Breast epithelium (tissue), 4 donors: ENCODE data around the gene AEBP2. TPM values are rescaled to one million over a fixed set of nuclear protein-coding genes. Genes with fewer than 3 reads are reported as not detected.

Source experiments
- DNase-seq, 2 donors: peaks; one replicate each; pipeline ENCODE4 v3.0.0-alpha.2; 2019; ENCODE audit warnings: low spot score in 2 of 2
- H3K27ac ChIP-seq, 2 donors: fragments of 200-600 bp; sonication (generic) in 1 of 2; one replicate each; pipeline ENCODE4 v1.5.1; 2016 to 2019; ENCODE audit warnings: mild to moderate bottlenecking in 1 of 2
- H3K27me3 ChIP-seq, 2 donors: fragments of 200-600 bp; sonication (generic) in 1 of 2; one replicate each; pipeline versions ENCODE4 v1.5.1 to v1.6.0; 2017 to 2019; ENCODE audit warnings: control low read depth in 1 of 2, mild to moderate bottlenecking in 1 of 2
- H3K36me3 ChIP-seq: fragments of 200-600 bp; one replicate; pipeline ENCODE4 v1.5.1; 2019
- H3K4me1 ChIP-seq, 2 donors: fragments of 200-600 bp; sonication (generic); one replicate each; pipeline ENCODE4 v1.5.1; 2016 to 2019; ENCODE audit warnings: control low read depth in 1 of 2
- H3K4me3 ChIP-seq, 3 donors: fragments of 200-600 bp; sonication (generic); 1 replicate in 2 of 3; 2 replicates in 1 of 3; pipeline ENCODE4 v1.5.1; 2016 to 2019; ENCODE audit warnings: mild to moderate bottlenecking in 3 of 3, moderate library complexity in 2 of 3
- H3K9me3 ChIP-seq, 2 donors: fragments of 200-600 bp; sonication (generic) in 1 of 2; one replicate each; pipeline ENCODE4 v1.5.1; 2016 to 2019; ENCODE audit warnings: control low read depth in 1 of 2
- POLR2A ChIP-seq: fragments of 450-650 bp; IDR thresholded peaks from one replicate; pipeline ENCODE4 v1.6.1; 2016; ENCODE audit warnings: antibody characterized with exemption, mild to moderate bottlenecking, moderate library complexity
- POLR2AphosphoS5 ChIP-seq, 3 donors: sonication (generic); formaldehyde crosslinking; IDR thresholded peaks; one replicate each; pipeline ENCODE4 v1.6.1; 2017; ENCODE audit warnings: antibody characterized with exemption in 3 of 3
- intact Hi-C: fragments of 100-400 bp; cut with DNase I; formaldehyde crosslinking; loops from one replicate; pipeline ENCODE4 v1.15.1; 2023; ENCODE audit warnings: low total_unique reads
- total RNA-seq, 3 donors: library from RNA; depleted of rRNA; stranded (reverse); fragments of >200 nt; gene quantifications; one replicate each; pipeline ENCODE4 v1.1.0, GENCODE V29; 2016
- TF ChIP-seq, protein P1 (sequence below), 3 donors: fragments of 450-650 bp; IDR thresholded peaks; one replicate each; pipeline ENCODE4 v1.5.1; 2016 to 2017; ENCODE audit warnings: antibody characterized with exemption in 3 of 3, mild to moderate bottlenecking in 3 of 3, moderate library complexity in 3 of 3

Gene AEBP2
- total RNA-seq, 3 donors from 2014 or later, result 38.2 to 50.3 (median 42.0) TPM

DNA sequence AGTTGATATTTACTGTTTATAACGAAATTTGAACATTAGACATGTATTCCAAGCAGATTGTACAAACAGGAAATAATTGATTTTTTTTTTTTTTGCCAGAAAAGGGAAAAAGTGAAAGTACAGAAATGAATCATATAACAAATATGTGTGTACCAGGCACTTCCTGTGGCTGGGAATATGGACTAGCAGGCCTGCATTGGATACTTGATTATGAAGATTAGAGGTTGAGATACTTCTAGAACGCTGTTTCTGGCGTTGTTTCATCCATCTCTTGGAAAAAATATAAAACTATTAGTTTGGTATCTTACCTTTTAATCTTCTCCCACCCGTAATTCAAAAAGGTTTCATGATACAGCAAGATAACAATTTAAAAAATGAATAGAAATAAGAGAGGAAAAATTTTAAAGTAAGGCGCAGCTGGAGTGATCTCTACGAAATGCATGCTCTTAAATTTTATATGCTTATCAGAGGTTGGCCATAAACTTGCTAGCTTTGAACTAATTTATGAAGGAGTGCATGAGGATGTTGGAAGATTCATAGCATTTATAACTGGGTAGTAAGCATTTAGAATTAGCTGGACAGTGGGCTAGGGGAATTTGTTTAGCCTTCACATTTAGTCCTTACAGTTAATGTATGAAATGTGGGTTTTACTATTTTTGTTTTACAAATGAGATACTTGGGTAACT, 90.8 kb downstream of the AEBP2 start:
- Histone ChIP-seq H3K27ac (no peak overlapping the region), H3K4me3 (no peak overlapping the region), H3K9me3 (no peaks in the 10 kb centered on the region), H3K36me3 (no peaks in the 10 kb centered on the region), H3K4me1 (no peaks in the 10 kb centered on the region), H3K27me3 (no peaks in the 10 kb centered on the region)
- DNase-seq, result no peak
- intact Hi-C loops, result no loop called here
- TF ChIP-seq POLR2AphosphoS5 (IDR thresholded peaks at IDR 0.05) (no peak), POLR2A (no peak)
- TF ChIP-seq, protein P1, sequence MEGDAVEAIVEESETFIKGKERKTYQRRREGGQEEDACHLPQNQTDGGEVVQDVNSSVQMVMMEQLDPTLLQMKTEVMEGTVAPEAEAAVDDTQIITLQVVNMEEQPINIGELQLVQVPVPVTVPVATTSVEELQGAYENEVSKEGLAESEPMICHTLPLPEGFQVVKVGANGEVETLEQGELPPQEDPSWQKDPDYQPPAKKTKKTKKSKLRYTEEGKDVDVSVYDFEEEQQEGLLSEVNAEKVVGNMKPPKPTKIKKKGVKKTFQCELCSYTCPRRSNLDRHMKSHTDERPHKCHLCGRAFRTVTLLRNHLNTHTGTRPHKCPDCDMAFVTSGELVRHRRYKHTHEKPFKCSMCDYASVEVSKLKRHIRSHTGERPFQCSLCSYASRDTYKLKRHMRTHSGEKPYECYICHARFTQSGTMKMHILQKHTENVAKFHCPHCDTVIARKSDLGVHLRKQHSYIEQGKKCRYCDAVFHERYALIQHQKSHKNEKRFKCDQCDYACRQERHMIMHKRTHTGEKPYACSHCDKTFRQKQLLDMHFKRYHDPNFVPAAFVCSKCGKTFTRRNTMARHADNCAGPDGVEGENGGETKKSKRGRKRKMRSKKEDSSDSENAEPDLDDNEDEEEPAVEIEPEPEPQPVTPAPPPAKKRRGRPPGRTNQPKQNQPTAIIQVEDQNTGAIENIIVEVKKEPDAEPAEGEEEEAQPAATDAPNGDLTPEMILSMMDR (IDR thresholded peaks at IDR 0.05), result no peak

DNA sequence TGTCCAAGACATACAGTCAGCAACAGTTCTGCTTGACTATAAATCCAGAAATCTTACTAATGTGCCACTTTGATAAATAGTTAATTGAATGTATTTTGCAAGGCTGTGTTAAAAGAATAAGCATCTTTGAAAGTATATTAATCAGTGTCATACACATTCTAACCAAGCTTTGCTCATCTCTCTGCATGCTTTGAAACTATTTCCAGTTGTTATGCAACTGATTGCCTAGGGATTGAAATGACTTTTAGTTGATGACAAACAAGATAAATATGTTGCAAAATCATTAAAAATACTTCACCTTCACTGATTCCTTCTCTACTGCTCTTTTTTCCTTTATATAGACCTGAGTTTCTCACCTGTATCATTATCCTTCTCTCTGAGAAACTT, 91.3 kb downstream of the AEBP2 start:
- no peak overlapping the region for H3K4me3 ChIP-seq
- intact Hi-C loops, result no loop called here
- TF ChIP-seq POLR2A (no peak), POLR2AphosphoS5 (IDR thresholded peaks at IDR 0.05) (no peak)
- TF ChIP-seq, protein P1 (IDR thresholded peaks at IDR 0.05), result no peak
- H3K4me1 ChIP-seq, result no peaks in the 10 kb centered on the region
- no peak for DNase-seq
- no peaks in the 10 kb centered on the region for H3K9me3 ChIP-seq
- no peak overlapping the region for H3K27ac ChIP-seq
- H3K36me3 ChIP-seq, result no peaks in the 10 kb centered on the region
- H3K27me3 ChIP-seq, result no peaks in the 10 kb centered on the region

GRCh38 chr12:19533567-19533966, 94.3 kb downstream of the AEBP2 start:
- intact Hi-C loops, result no loop called here
- no peak for DNase-seq
- H3K36me3 ChIP-seq, result no peaks in the 10 kb centered on the region
- H3K27me3 ChIP-seq, result no peaks in the 10 kb centered on the region
- no peak overlapping the region for H3K4me3 ChIP-seq
- peaks cover 0 to 5% of the 10 kb centered on the region in 2 donors for H3K9me3 ChIP-seq
- no peak overlapping the region for H3K27ac ChIP-seq
- no peaks in the 10 kb centered on the region for H3K4me1 ChIP-seq
- TF ChIP-seq POLR2AphosphoS5 (IDR thresholded peaks at IDR 0.05) (no peak), POLR2A (no peak)
- TF ChIP-seq, protein P1 (IDR thresholded peaks at IDR 0.05), result no peak

DNA sequence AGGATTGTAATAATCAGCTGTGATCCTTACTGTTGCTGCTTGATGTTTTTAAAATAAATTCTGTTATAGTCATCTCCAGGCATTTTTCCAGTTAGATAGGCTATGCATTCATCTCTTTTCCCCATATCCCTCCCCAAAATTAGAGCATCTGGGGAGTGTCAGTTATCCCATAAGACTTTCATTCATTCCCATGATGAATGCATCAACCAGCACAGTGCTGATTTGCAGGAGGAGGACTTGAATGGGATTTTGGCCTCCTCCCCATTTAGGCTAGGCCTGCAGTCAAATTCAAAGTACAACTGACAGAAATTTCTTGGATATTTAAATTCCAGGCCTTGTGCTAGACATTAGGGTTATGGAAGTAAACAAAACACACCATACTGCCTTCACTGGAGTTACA, 99.8 kb downstream of the AEBP2 start:
- intact Hi-C loops, result no loop called here
- no peaks in the 10 kb centered on the region for H3K36me3 ChIP-seq
- H3K4me1 ChIP-seq, result no peaks in the 10 kb centered on the region
- no peaks in the 10 kb centered on the region for H3K27me3 ChIP-seq
- peaks cover 0 to 5% of the 10 kb centered on the region in 2 donors for H3K9me3 ChIP-seq
- no peak for TF ChIP-seq POLR2A
- TF ChIP-seq, protein P1 (IDR thresholded peaks at IDR 0.05), result no peak
- TF ChIP-seq POLR2AphosphoS5 (IDR thresholded peaks at IDR 0.05), result no peak
- no peak overlapping the region for H3K27ac ChIP-seq
- DNase-seq, result no peak
- H3K4me3 ChIP-seq, result no peak overlapping the region

GRCh38 chr12:19539836-19540235, 100.5 kb downstream of the AEBP2 start:
- DNase-seq, result no peak
- Histone ChIP-seq H3K27me3 (no peaks in the 10 kb centered on the region), H3K4me3 (no peak overlapping the region), H3K27ac (no peak overlapping the region), H3K9me3 (peaks cover 0 to 5% of the 10 kb centered on the region in 2 donors), H3K36me3 (no peaks in the 10 kb centered on the region), H3K4me1 (no peaks in the 10 kb centered on the region)
- TF ChIP-seq POLR2A (no peak), POLR2AphosphoS5 (IDR thresholded peaks at IDR 0.05) (no peak)
- TF ChIP-seq, protein P1 (IDR thresholded peaks at IDR 0.05), result no peak
- intact Hi-C loops, result no loop called here
